Skeletal muscle satellite cell (primary cell): ENCODE results near the gene SLC25A29.

ENCODE experiments used
- H3K27me3 ChIP-seq: 2 replicates; pipeline ENCODE4 v1.7.0; 2013; ENCODE audit warnings: low read length; ENCODE audit not compliant: control insufficient read depth, insufficient read depth
- H3K36me3 ChIP-seq: 2 replicates; pipeline ENCODE4 v1.7.0; 2013; ENCODE audit warnings: mild to moderate bottlenecking, control low read depth, low read length; ENCODE audit not compliant: insufficient read depth
- H3K4me1 ChIP-seq: 2 replicates; pipeline ENCODE4 v1.7.0; 2013; ENCODE audit warnings: low read length; ENCODE audit not compliant: control insufficient read depth, insufficient read depth
- H3K4me2 ChIP-seq: 2 replicates; pipeline ENCODE4 v1.7.0; 2013; ENCODE audit warnings: mild to moderate bottlenecking, low read length
- H3K4me3 ChIP-seq: 2 replicates; pipeline ENCODE4 v1.7.0; 2013; ENCODE audit warnings: low read length
- H3K9ac ChIP-seq: 2 replicates; pipeline ENCODE4 v1.7.0; 2013; ENCODE audit warnings: mild to moderate bottlenecking, low read depth, low read length, moderate library complexity
- H3K9me3 ChIP-seq: replicated peaks from 2 replicates; pipeline ENCODE4 v1.7.0; 2013; ENCODE audit warnings: mild to moderate bottlenecking, control low read depth, low read length

SLC25A29 gene

DNA sequence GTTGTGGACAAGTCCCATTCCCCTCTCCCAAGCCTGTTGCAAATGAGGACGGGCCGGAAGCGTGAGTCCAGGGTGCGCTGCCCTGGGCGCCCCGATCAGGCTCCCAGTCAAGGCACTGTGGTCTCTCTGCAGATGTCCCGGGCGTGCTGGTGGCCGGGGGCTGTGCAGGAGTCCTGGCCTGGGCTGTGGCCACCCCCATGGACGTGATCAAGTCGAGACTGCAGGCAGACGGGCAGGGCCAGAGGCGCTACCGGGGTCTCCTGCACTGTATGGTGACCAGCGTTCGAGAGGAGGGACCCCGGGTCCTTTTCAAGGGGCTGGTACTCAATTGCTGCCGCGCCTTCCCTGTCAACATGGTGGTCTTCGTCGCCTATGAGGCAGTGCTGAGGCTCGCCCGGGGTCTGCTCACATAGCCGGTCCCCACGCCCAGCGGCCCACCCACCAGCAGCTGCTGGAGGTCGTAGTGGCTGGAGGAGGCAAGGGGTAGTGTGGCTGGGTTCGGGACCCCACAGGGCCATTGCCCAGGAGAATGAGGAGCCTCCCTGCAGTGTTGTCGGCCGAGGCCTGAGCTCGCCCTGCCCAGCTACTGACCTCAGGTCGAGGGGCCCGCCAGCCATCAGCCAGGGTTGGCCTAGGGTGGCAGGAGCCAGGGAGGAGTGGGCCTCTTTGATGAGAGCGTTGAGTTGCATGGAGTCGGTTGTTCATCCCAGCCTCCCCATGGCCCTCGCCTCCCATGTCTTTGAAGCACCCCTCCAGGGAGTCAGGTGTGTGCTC is 23.2 kb upstream of the SLC25A29 start:
- Histone ChIP-seq H3K9ac (no peak overlapping the region), H3K27me3 (no peaks in the 10 kb centered on the region), H3K4me3 (no peak overlapping the region), H3K9me3 (no peaks in the 10 kb centered on the region), H3K36me3 (peaks cover 4% of the 10 kb centered on the region), H3K4me2 (no peak overlapping the region), H3K4me1 (no peaks in the 10 kb centered on the region)

- no peak overlapping the region for H3K4me3 ChIP-seq
- H3K9me3 ChIP-seq: no peaks in the 10 kb centered on the region
- H3K9ac ChIP-seq: no peak overlapping the region
- peaks cover 2% of the 10 kb centered on the region for H3K36me3 ChIP-seq
- H3K4me2 ChIP-seq: no peak overlapping the region
- H3K4me1 ChIP-seq: no peaks in the 10 kb centered on the region
- no peaks in the 10 kb centered on the region for H3K27me3 ChIP-seq
These were observed 22.4 kb upstream of the SLC25A29 start for GRCh38 chr14:100328495-100329163.

DNA sequence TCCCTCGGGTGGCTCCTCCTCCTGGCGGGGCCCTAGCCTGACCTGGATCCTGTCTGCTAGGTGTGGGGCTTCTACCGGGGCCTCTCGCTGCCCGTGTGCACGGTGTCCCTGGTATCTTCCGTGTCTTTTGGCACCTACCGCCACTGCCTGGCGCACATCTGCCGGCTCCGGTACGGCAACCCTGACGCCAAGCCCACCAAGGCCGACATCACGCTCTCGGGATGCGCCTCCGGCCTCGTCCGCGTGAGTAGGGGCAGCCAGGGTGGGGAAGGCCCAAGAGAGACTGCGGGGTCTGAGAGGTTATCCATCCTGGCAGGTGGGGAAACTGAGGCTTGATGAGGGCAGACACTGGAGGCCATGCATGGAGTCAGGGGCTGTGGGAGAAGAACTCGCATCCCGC is 20.9 kb upstream of the SLC25A29 start:
- no peaks in the 10 kb centered on the region for H3K9me3 ChIP-seq

GRCh38 chr14:100325958-100326357 is 19.7 kb upstream of the SLC25A29 start:
- Histone ChIP-seq H3K27me3 (no peaks in the 10 kb centered on the region), H3K9ac (no peak overlapping the region)

More for the DNA sequence above, 20.9 kb upstream of the SLC25A29 start:
- Histone ChIP-seq H3K27me3 (no peaks in the 10 kb centered on the region), H3K36me3 (no peaks in the 10 kb centered on the region), H3K4me3 (no peak overlapping the region), H3K9ac (no peak overlapping the region), H3K4me1 (no peaks in the 10 kb centered on the region), H3K4me2 (no peak overlapping the region)

DNA sequence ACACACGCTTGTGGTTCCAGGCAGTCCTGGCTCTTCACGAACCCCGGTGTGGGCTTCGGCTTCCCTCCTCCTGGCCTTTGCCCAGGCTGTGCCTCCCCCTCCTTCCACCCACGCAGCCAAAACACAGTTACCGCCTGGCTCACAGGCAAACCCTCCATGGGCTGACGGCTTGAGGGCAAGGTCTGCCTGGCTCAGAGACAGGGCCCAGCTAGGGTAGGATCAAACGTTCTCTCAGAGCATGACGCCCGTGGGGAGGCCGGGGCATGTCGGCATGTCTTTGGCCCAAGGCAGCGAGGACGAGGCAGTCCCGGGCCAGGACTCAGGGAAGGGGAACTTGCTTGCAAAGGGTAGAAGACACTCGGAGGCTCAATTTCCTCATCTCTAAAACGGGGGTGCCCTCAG is 19.0 kb upstream of the SLC25A29 start:
- H3K9me3 ChIP-seq: no peaks in the 10 kb centered on the region
- H3K4me3 ChIP-seq: no peak overlapping the region
- H3K4me1 ChIP-seq: no peaks in the 10 kb centered on the region
- no peak overlapping the region for H3K4me2 ChIP-seq
- H3K9ac ChIP-seq: no peak overlapping the region
- H3K27me3 ChIP-seq: no peaks in the 10 kb centered on the region
- no peaks in the 10 kb centered on the region for H3K36me3 ChIP-seq

More at GRCh38 chr14:100325958-100326357, 19.7 kb upstream of the SLC25A29 start:
- no peak overlapping the region for H3K4me2 ChIP-seq
- H3K9me3 ChIP-seq: no peaks in the 10 kb centered on the region
- no peak overlapping the region for H3K4me3 ChIP-seq
- no peaks in the 10 kb centered on the region for H3K36me3 ChIP-seq
- H3K4me1 ChIP-seq: no peaks in the 10 kb centered on the region

DNA sequence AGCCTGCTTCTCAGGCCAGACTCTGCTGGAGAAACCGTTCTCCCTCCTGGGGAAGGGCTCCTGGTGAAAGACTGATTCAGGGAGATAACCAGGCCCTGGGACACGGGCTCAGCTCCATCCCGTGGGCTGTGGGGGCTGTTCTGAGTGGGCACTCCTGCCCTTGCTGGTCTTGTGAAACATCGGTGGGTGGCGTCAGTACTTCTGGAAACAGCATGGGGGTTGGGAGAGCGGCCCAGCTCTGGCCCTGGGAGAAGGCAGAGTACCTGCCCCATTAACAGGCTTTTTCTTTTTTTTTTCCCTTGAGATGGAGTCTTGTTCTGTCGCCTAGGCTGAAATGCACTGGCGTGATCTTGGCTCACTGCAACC is 17.7 kb upstream of the SLC25A29 start:
- H3K9ac ChIP-seq: no peak overlapping the region
- H3K27me3 ChIP-seq: no peaks in the 10 kb centered on the region
- no peaks in the 10 kb centered on the region for H3K9me3 ChIP-seq
- H3K36me3 ChIP-seq: no peaks in the 10 kb centered on the region
- H3K4me2 ChIP-seq: no peak overlapping the region
- H3K4me1 ChIP-seq: no peaks in the 10 kb centered on the region
- H3K4me3 ChIP-seq: no peak overlapping the region

GRCh38 chr14:100323121-100323941 is 17.1 kb upstream of the SLC25A29 start, which contains the start of gene SLC25A47:
SLC25A47 (plus strand) TSS chr14:100323339; CDS start chr14:100323415, 76 bp downstream.
- no peaks in the 10 kb centered on the region for H3K36me3 ChIP-seq
- H3K9me3 ChIP-seq: no peaks in the 10 kb centered on the region
- H3K4me1 ChIP-seq: no peaks in the 10 kb centered on the region
- H3K27me3 ChIP-seq: no peaks in the 10 kb centered on the region
- no peak within 1 kb of the TSS for H3K4me3 ChIP-seq
- H3K9ac ChIP-seq: no peak within 1 kb of the TSS
- H3K4me2 ChIP-seq: no peak within 1 kb of the TSS

DNA sequence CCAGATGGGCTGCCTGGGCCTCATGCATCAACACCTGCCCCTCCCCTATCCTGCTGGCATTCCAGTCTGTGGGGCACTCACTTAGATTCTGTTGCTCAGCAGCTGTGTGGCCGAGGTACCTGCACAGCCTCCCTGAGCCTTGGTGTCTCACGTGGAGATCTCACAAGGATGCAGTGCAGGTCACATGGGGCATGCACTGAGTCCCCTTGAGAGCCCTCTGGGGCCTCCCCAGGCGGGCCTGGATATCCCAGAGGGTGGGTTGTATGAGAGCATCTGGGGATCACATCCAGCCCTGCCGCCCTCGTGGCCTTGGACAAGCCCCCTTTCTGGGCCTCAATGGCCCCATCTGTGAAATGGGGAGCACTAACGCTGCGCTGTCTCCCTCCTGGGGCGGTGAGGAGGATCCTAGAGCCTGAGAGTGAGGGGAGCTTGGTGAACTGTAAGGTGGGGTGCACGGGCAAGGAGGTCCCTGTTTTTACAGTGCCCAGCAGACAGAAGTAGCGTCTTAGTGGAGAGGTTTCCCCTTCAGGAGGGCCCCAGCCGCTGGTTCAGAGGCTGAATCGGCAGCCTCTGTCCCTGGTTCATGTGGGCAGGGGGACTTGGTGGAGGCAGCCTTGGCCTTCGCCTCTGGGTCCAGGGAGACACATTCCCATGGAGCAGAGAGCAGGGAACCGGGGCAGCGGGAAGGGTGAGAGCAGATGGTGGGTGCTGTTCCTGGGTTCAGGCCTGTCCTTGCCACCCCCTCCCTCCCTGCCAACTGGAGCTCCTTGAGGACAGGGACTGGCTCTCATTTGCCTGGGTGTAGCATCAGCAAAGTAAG is 16.1 kb upstream of the SLC25A29 start:
- Histone ChIP-seq H3K4me2 (no peak overlapping the region), H3K4me1 (peaks cover 4% of the 10 kb centered on the region), H3K4me3 (no peak overlapping the region), H3K27me3 (no peaks in the 10 kb centered on the region), H3K36me3 (no peaks in the 10 kb centered on the region), H3K9me3 (no peaks in the 10 kb centered on the region), H3K9ac (no peak overlapping the region)

GRCh38 chr14:100321473-100322137 is 15.4 kb upstream of the SLC25A29 start:
- no peaks in the 10 kb centered on the region for H3K27me3 ChIP-seq

DNA sequence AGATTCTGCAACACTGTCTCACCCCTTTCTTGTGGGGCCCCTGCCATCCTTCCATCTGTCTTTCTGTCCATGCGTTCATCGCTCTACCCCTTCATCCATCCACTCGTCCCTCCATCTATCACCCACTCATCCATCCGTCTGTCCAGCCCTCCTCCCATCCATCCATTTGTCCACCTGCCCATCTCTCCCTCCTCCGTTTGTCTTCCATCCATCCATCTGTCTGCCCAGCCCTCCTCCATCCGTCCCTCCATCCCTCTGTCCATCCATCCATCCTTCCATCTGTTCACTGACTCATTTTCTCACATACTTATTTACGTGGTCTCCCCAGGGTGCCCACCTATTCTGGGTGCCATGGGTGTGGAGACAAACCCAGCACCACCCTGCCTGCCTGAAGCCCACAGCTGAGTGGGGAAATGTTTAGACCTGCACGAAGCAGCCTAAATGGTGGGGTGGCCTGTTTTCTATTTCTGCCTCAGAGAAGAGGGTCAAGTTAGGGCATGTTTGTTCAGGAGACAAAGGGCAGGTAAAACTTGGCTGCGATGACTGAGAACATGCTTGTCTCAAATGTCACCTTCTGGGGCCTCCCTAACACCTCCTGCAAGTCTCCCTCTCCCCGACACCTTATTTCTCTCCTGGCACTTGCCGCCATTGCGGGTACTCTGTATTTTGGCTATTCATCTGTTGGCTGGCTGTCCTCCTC is 14.1 kb upstream of the SLC25A29 start:
- Histone ChIP-seq H3K4me2 (no peak overlapping the region), H3K27me3 (no peaks in the 10 kb centered on the region), H3K9me3 (no peaks in the 10 kb centered on the region), H3K4me3 (no peak overlapping the region), H3K4me1 (peaks cover 4% of the 10 kb centered on the region), H3K36me3 (no peaks in the 10 kb centered on the region), H3K9ac (no peak overlapping the region)

More at GRCh38 chr14:100321473-100322137, 15.4 kb upstream of the SLC25A29 start:
- no peak overlapping the region for H3K4me3 ChIP-seq
- no peaks in the 10 kb centered on the region for H3K36me3 ChIP-seq
- H3K4me2 ChIP-seq: no peak overlapping the region
- H3K4me1 ChIP-seq: peaks cover 4% of the 10 kb centered on the region
- H3K9ac ChIP-seq: no peak overlapping the region
- H3K9me3 ChIP-seq: no peaks in the 10 kb centered on the region
